Dedifferentiated amniotic fluid mesenchymal stem cell (primary cell): ENCODE data around the gene SPATA12.

Experiments
- DNase-seq: peaks from one replicate; pipeline ENCODE4 v3.0.0-alpha.2; 2016; ENCODE audit errors: extremely low spot score

The SPATA12 gene

GRCh38 chr3:57060089-57060821 is at the start of gene SPATA12:
Gene SPATA12, plus strand, starts transcription at chr3:57060664. Its CDS starts 13,031 bp downstream, at chr3:57073695.
- peak; percentile 77 for DNase-seq

GRCh38 chr3:57011022-57011421 is 49.4 kb upstream of the SPATA12 start:
- no peak for DNase-seq

- no peak for DNase-seq
These were observed 47.6 kb upstream of the SPATA12 start for GRCh38 chr3:57012847-57013246.

GRCh38 chr3:57015350-57015729 is 45.1 kb upstream of the SPATA12 start:
- no peak for DNase-seq

GRCh38 chr3:57015912-57016311 is 44.6 kb upstream of the SPATA12 start:
- DNase-seq: no peak

- DNase-seq: no peak
These were observed 43.0 kb upstream of the SPATA12 start for GRCh38 chr3:57017459-57017845.

- DNase-seq: no peak
These were observed 42.2 kb upstream of the SPATA12 start for GRCh38 chr3:57018246-57018645.

- DNase-seq: no peak
These were observed 41.4 kb upstream of the SPATA12 start for GRCh38 chr3:57019057-57019456.

GRCh38 chr3:57025237-57025636 is 35.2 kb upstream of the SPATA12 start:
- DNase-seq: no peak

- DNase-seq: no peak
These were observed 33.5 kb upstream of the SPATA12 start for GRCh38 chr3:57026944-57027343.

- no peak for DNase-seq
These were observed 31.1 kb upstream of the SPATA12 start for GRCh38 chr3:57029383-57029782.

- DNase-seq: no peak
These were observed 30.5 kb upstream of the SPATA12 start for GRCh38 chr3:57029924-57030323.

GRCh38 chr3:57030721-57031120 is 29.7 kb upstream of the SPATA12 start:
- DNase-seq: no peak

GRCh38 chr3:57031631-57032541 is 28.6 kb upstream of the SPATA12 start:
- DNase-seq: no peak

GRCh38 chr3:57036952-57037351 is 23.5 kb upstream of the SPATA12 start:
- no peak for DNase-seq

GRCh38 chr3:57038466-57039164 is 21.8 kb upstream of the SPATA12 start:
- DNase-seq: no peak

- DNase-seq: no peak
These were observed 18.8 kb upstream of the SPATA12 start for GRCh38 chr3:57041674-57042073.

- DNase-seq: no peak
These were observed 16.9 kb upstream of the SPATA12 start for GRCh38 chr3:57043518-57043917.

- DNase-seq: no peak
These were observed 14.2 kb upstream of the SPATA12 start for GRCh38 chr3:57046101-57046765.

GRCh38 chr3:57048052-57048671 is 12.3 kb upstream of the SPATA12 start:
- DNase-seq: peak; percentile 36

- no peak for DNase-seq
These were observed 11.7 kb upstream of the SPATA12 start for GRCh38 chr3:57048728-57049127.
